ENCODE results near the gene USP51. TPM values are rescaled to one million over a fixed set of nuclear protein-coding genes. Genes with fewer than 3 reads are reported as not detected.
"Not testable (repeated sequence)": the region's sequence is repeated elsewhere in the genome, so short reads cannot be mapped to it uniquely, and the experiment has no call there.

Gene USP51
- total RNA-seq, 2 donors from 2014 or later: 2.0 to 3.0 TPM

DNA sequence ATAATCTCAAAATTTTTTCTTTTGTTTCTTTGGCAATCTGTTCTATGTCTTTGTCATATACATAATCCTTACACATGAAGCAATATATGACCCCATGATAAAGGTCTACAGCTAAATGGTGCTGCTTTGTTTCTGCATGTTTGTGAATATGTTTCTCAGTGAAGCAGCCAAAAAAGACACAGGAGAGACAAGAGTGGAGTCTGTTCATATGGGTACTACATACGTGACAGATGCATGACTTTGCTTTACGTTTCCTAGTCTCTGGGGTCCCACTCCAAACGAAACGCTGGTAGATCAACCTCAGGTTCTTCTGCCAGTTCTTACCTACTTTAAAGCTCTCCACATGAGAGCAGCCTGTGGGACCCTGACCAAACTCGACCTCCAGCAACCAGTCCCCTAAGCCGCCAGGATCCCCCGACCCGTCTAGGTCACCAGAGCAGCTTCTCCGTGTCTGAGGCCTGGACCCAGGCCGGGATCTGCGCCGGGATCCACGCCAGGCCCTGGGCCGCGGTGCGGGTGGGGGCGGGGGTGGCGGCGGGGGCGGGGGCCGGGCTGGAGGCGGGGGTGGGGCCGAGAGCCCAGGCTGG, 1.5 kb downstream of the USP51 start:
- H3K36me3 Mint-ChIP-seq (ENCODE audit: low read depth): no peaks in the 10 kb centered on the region
- H3K27ac Mint-ChIP-seq: peak overlapping the region; percentile 94
- H3K4me1 Mint-ChIP-seq: no peaks in the 10 kb centered on the region
- peak overlapping the region; percentile 94 for H3K4me3 Mint-ChIP-seq
- no peak for ATAC-seq (replicated peaks)
- no peaks in the 10 kb centered on the region for H3K9me3 Mint-ChIP-seq
- H3K27me3 Mint-ChIP-seq: no peaks in the 10 kb centered on the region

DNA sequence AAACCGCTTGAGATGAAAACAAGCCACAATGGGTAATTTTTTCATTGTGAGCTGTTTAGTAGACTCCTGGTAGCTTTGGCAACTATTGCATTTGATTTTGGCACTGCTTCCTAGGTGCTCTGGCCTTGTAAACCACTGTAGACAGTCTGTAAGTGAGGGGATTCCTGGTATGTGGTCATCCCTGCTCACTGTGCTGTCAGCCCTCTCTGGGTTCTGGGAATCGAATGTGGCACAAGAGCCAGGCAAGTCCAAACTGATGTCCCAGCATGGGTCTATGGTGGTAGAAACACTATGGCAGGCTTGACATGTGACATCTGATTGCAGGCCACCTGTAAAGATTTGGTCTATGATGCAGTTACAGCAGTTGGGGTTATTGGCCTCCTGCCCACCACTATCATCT, 2.5 kb downstream of the USP51 start:
- no peak for ATAC-seq (replicated peaks)
- H3K27ac Mint-ChIP-seq: no peak overlapping the region
- no peaks in the 10 kb centered on the region for H3K4me1 Mint-ChIP-seq
- H3K4me3 Mint-ChIP-seq: peak overlapping the region; percentile 94
- H3K27me3 Mint-ChIP-seq: no peaks in the 10 kb centered on the region
- no peaks in the 10 kb centered on the region for H3K36me3 Mint-ChIP-seq (ENCODE audit: low read depth)
- no peaks in the 10 kb centered on the region for H3K9me3 Mint-ChIP-seq

DNA sequence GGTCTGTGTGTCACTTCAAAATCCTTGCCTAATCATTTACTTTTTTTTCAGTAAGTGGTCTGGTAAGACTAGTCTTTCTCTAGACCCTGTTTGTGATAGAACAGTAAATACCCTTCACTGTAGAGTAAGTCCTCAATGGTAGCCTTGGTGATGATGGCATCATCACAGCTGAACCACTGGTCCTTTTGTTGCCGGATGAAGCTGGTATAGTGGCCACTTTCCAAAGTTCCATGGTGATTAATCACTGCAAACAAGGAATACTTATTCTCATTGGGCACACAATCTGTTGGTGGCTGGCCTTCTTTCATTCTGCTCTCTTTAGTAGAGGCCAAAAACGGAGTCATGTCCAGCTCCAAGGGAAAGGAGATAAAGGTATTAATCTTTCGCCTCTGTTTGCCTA, 2.9 kb downstream of the USP51 start:
- Mint-ChIP-seq H3K4me3 (no peak overlapping the region), H3K36me3 (ENCODE audit: low read depth) (no peaks in the 10 kb centered on the region), H3K27me3 (no peaks in the 10 kb centered on the region), H3K27ac (no peak overlapping the region), H3K9me3 (no peaks in the 10 kb centered on the region), H3K4me1 (no peaks in the 10 kb centered on the region)
- no peak for ATAC-seq (replicated peaks)

DNA sequence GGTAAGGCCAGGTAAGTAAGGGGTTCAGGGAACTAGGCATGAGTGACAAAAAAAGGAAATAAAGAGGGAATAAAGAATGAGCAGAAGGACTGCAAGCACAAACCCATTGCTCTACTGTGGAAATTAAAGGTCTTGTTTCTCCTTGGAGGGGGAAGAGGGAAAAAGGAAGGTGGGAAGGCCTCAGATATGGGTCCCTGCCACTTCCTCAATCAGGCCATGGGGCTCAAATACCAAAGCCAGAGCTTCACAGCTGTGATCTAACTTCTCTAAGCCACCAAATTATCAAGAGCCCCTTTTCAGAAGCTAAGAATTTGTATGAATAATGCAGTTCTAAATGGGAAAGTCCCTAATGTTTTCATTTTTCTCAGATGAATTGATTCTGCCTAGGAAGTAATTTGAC, 4.7 kb downstream of the USP51 start:
- Mint-ChIP-seq H3K36me3 (ENCODE audit: low read depth) (no peaks in the 10 kb centered on the region), H3K4me1 (no peaks in the 10 kb centered on the region), H3K27me3 (no peaks in the 10 kb centered on the region), H3K27ac (no peak overlapping the region), H3K4me3 (no peak overlapping the region), H3K9me3 (no peaks in the 10 kb centered on the region)
- ATAC-seq (replicated peaks): no peak

DNA sequence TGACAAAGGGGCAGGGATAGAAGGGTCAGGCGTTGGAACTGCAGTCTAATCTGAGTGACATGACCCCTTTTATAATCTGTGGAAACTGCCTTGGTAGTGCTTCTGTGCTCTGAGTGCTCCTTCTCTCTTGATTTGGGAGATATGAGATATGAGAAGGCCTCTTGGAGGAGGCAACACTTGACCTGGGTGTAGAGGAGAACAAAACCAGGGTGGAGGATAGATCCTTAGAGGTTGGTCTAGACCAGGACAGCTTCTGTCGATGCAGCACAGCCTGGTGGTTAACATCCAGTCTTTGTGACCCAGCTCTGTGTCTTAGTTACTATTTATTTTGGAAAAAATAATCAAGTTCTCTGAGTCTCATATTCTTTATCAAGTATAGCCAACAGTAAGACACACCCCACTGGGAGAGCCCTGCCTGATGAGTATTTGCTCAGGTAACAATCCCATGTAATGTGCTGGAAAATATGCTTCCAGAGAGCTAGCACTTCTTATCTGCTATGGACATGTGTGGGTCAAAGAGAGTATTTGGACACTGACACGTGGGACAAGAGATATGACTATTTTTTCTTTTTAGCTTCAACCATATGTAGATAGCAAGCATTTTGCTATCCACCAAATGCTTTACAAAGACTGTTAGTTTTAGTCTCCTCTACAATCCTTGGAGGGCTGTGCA, 9.1 kb downstream of the USP51 start:
- Mint-ChIP-seq H3K27ac (no peak overlapping the region), H3K4me1 (no peaks in the 10 kb centered on the region), H3K4me3 (no peak overlapping the region), H3K36me3 (ENCODE audit: low read depth) (no peaks in the 10 kb centered on the region), H3K9me3 (no peaks in the 10 kb centered on the region), H3K27me3 (no peaks in the 10 kb centered on the region)
- no peak for ATAC-seq (replicated peaks)

DNA sequence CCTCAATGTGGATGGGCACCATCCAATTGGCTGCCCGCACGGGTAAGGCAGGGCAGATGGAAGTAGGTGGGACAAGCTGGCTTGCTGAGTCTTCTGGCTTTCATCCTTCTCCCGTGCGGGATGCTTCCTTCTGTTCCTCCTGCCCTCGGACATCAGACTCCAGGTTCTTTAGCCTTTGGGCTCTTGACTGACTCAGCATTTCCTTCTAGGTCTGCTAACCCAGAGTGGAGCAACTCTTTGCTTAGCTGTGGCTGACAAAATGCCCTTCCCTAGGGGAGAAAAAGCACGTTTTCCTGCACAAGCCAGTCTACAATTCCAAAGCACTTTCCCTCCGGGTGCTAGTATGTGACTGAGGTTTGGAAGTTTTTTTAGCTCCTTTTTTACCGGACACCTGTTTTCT, 9.7 kb downstream of the USP51 start:
- not testable (repeated sequence) for H3K27me3 Mint-ChIP-seq; H3K36me3 Mint-ChIP-seq (ENCODE audit: low read depth); H3K27ac Mint-ChIP-seq; ATAC-seq (replicated peaks); H3K9me3 Mint-ChIP-seq; H3K4me3 Mint-ChIP-seq; H3K4me1 Mint-ChIP-seq

DNA sequence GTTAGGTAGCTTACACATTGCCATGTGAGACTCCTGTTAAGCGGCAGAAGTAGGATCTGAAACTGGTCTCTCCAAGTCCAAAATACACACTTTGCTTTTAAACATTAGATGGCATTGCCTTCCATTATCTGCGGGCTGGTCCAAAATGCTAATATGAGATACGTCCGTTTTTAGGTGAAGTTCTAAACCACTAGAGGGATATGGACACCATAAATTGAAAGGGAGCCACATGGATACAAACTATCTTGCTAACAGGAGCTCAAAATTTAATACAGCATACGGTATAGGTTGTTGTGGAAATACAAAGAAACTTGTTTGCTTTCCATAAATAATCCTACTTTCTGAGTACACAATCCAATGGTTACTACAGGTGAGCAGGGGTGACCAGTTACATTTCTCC, 23.9 kb downstream of the USP51 start:
- not testable (repeated sequence) for H3K4me3 Mint-ChIP-seq; H3K36me3 Mint-ChIP-seq (ENCODE audit: low read depth); H3K4me1 Mint-ChIP-seq; ATAC-seq (replicated peaks); H3K9me3 Mint-ChIP-seq; H3K27ac Mint-ChIP-seq; H3K27me3 Mint-ChIP-seq

DNA sequence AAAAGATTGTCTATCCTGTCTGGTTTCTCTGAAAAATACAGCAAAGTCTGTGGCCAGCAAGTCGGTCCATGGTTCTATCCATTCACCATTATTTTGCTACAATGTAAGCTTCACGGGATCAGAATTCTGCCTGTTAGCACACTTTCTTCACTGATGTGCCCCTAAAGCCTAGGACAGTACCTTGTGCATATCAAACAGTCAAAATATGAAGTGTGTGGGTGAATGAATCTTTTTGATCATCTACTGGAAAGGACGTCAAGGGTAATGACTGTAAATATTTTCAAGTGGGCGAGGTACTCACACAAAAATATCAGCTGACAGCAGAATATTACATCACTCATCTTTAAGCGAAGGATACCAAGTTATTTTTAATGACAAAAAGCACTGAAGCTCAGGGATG, 24.5 kb downstream of the USP51 start:
- H3K4me3 Mint-ChIP-seq; H3K36me3 Mint-ChIP-seq (ENCODE audit: low read depth); H3K27me3 Mint-ChIP-seq; H3K27ac Mint-ChIP-seq; H3K4me1 Mint-ChIP-seq; H3K9me3 Mint-ChIP-seq: not testable (repeated sequence)
- ATAC-seq (replicated peaks): peak; percentile 52

DNA sequence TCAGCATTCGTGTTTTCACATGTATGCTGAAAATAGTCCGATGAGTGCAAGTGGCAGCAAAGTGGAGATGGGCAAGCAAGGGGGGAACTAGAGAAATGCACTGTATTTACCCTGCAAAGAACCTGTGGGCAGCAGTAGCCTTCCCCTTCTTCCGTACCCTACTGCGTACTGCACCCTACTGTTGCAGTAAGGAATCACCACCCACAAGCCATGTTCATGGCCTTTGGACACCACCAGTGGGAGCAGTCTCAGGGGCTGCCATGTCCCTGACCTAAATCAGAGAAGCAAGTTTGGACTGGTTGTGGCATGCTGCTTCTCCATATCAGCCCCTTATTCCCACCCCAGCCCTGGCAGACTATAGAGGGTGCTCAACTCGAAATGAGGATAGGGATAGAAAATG, 25.6 kb downstream of the USP51 start:
- ATAC-seq (replicated peaks); H3K4me3 Mint-ChIP-seq; H3K4me1 Mint-ChIP-seq; H3K27ac Mint-ChIP-seq; H3K36me3 Mint-ChIP-seq (ENCODE audit: low read depth); H3K27me3 Mint-ChIP-seq; H3K9me3 Mint-ChIP-seq: not testable (repeated sequence)

DNA sequence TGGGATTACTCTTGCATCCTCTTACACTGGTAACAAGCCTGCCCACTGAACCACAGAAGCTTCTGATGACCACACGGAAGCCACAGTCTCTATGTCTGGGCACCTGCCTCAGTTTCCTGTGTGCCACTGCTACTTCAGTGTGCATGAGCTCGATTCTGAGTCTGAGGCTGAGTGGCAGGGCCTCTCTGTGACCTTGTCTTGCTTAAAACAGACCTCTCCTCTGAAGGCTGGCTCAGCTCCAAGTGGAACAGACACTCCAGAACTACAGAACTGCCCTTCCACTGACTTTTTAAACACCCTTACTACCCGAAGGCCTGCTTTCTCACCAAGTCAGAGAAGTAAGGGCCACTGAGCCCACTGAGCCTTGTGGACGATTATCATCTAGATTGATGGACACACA, 29.7 kb downstream of the USP51 start:
- not testable (repeated sequence) for H3K4me1 Mint-ChIP-seq; H3K27ac Mint-ChIP-seq; H3K36me3 Mint-ChIP-seq (ENCODE audit: low read depth); H3K9me3 Mint-ChIP-seq; H3K4me3 Mint-ChIP-seq; H3K27me3 Mint-ChIP-seq
- ATAC-seq (replicated peaks): peak; percentile 39

DNA sequence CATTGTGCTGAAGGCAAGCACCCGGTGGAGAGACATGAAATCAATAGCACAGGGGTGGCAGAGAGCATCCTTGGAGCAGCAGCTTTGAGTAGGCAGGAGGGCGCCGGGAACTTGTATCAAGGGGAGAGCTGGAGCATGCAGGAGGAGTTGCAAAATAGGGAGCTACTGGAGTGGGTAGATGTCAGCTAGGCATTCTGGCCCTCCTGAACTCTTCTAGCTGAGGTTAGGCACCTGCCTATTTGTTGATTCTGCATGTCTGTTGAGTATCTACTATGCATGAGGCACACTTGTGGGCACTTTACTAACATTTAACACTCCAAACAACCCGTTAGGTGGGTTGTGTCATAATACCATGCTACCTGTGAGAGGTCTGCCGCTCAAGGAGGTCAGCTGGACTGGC, 30.2 kb downstream of the USP51 start:
- not testable (repeated sequence) for H3K27me3 Mint-ChIP-seq; H3K4me3 Mint-ChIP-seq; H3K36me3 Mint-ChIP-seq (ENCODE audit: low read depth); ATAC-seq (replicated peaks); H3K4me1 Mint-ChIP-seq; H3K27ac Mint-ChIP-seq; H3K9me3 Mint-ChIP-seq

DNA sequence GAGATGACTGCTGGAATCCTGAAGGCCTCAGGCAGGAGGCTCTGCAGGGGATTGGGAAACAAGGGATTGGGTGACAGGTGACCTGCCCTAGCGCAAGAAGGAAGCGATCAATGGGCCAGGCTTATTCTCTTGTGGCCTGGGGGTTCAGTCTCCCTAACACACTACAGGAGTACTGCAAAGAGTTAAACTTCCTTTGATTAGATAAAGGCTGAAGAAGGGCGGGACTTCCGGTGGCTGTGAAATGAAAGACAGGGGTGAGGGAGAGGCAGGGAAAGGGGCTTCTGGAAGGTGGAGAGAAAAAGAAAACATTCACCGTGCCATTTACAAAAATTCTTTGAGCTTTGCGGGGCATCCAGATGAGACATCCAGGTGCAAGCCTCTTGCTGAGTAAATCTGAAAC, 33.9 kb downstream of the USP51 start:
- ATAC-seq (replicated peaks); H3K4me3 Mint-ChIP-seq; H3K27ac Mint-ChIP-seq; H3K36me3 Mint-ChIP-seq (ENCODE audit: low read depth); H3K9me3 Mint-ChIP-seq; H3K27me3 Mint-ChIP-seq; H3K4me1 Mint-ChIP-seq: not testable (repeated sequence)

DNA sequence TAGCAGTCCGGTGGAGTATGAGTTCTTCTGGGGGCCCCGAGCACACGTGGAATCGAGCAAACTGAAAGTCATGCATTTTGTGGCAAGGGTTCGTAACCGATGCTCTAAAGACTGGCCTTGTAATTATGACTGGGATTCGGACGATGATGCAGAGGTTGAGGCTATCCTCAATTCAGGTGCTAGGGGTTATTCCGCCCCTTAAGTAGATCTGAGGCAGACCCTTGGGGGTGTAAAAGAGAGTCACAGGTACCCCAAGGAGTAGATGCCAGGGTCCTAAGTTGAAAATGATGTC, 36.9 kb downstream of the USP51 start:
- Mint-ChIP-seq H3K27ac (peak overlapping the region; percentile 89), H3K27me3 (no peaks in the 10 kb centered on the region), H3K4me3 (peak overlapping the region; percentile 96), H3K36me3 (ENCODE audit: low read depth) (no peaks in the 10 kb centered on the region), H3K9me3 (no peaks in the 10 kb centered on the region), H3K4me1 (no peaks in the 10 kb centered on the region)
- ATAC-seq (replicated peaks): peak; percentile 32

DNA sequence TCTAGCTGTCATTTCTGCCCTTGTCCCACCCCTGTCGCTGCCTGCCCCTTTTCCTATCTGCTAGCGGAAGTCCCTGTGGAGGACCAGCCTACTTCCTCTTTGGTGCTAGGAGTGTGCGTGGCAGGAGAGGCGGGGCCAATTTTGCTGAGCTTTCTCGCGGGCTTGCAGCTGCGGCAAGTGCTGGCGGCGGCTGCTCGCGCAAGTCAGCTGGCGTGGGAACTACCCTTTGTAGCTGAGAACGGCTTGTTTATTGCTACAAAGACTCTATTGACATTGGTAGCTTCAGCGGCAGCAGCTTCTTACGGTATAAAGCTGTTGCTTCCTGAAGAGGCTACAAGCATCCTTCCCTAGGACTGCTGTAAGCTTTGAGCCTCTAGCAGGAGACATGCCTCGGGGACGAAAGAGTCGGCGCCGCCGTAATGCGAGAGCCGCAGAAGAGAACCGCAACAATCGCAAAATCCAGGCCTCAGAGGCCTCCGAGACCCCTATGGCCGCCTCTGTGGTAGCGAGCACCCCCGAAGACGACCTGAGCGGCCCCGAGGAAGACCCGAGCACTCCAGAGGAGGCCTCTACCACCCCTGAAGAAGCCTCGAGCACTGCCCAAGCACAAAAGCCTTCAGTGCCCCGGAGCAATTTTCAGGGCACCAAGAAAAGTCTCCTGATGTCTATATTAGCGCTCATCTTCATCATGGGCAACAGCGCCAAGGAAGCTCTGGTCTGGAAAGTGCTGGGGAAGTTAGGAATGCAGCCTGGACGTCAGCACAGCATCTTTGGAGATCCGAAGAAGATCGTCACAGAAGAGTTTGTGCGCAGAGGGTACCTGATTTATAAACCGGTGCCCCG, 37.4 kb downstream of the USP51 start, which contains the start of gene MAGEH1:
Gene MAGEH1 (plus strand): TSS at position 138 of the 843 bp plus-strand sequence. CDS start 248 bp downstream, at position 386.
- ATAC-seq (replicated peaks): peak; percentile 97
- Mint-ChIP-seq H3K4me3 (peak within 1 kb of the TSS; percentile 96), H3K27me3 (no peaks in the 10 kb centered on the region), H3K4me1 (no peaks in the 10 kb centered on the region), H3K27ac (peak within 1 kb of the TSS; percentile 89), H3K9me3 (no peaks in the 10 kb centered on the region), H3K36me3 (ENCODE audit: low read depth) (no peaks in the 10 kb centered on the region)

DNA sequence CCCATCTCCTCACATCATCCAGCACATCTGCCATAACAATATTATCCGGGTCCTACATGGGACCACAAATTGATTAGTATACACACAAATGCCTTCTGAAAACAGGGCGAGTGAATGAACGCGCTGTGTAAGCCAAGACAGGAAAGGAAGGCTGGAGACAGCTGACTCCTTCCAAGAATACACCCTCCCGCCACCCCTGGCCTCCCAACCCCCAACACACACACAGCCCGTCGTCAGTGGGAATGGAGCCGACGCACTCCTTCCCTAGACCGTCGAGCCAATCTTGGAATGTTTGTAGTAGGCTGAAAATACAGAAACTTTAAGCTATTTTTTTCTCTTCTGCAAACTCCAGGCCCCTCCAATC, 38.0 kb downstream of the USP51 start:
- Mint-ChIP-seq H3K9me3 (no peaks in the 10 kb centered on the region), H3K27ac (peak overlapping the region; percentile 89)

More for the DNA sequence above, 38.0 kb downstream of the USP51 start:
- Mint-ChIP-seq H3K4me1 (no peaks in the 10 kb centered on the region), H3K27me3 (no peaks in the 10 kb centered on the region), H3K36me3 (ENCODE audit: low read depth) (no peaks in the 10 kb centered on the region), H3K4me3 (peak overlapping the region; percentile 96)
- ATAC-seq (replicated peaks): peak; percentile 46

Measured in activated T-helper 17 cell treated with anti-CD3 and anti-CD28 coated beads, Interleukin-2, amount 50 U/mL, for 72 hours (primary cell).